HG03045 (cell line): ENCODE results near the gene OR4N2.
"Not testable (repeated sequence)": the region's sequence is repeated elsewhere in the genome, so short reads cannot be mapped to it uniquely, and the experiment has no call there.

ENCODE experiments used
- ATAC-seq: cut with Tn5 transposase; IDR thresholded peaks from one replicate; pipeline ENCODE4 v1.9.1; 2021; ENCODE audit warnings: mild to moderate bottlenecking, moderate library complexity; ENCODE audit not compliant: unreplicated experiment

OR4N2 gene

GRCh38 chr14:19828314-19828713, 24.7 kb downstream of the OR4N2 start:
- ATAC-seq, result no peak

GRCh38 chr14:19834203-19834848, 30.8 kb downstream of the OR4N2 start:
- ATAC-seq, result not testable (repeated sequence)

- no peak for ATAC-seq
Measured at GRCh38 chr14:19838433-19838832, 34.9 kb downstream of the OR4N2 start.

GRCh38 chr14:19851365-19851764, 47.8 kb downstream of the OR4N2 start:
- ATAC-seq, result no peak

- not testable (repeated sequence) for ATAC-seq
Measured at GRCh38 chr14:19866061-19866669, 62.6 kb downstream of the OR4N2 start.

GRCh38 chr14:19873178-19873577, 69.6 kb downstream of the OR4N2 start:
- no peak for ATAC-seq

GRCh38 chr14:19874842-19875241, 71.3 kb downstream of the OR4N2 start, which contains the start of gene OR4K2:
OR4K2 (plus strand) TSS chr14:19875142; CDS start chr14:19876268, 1,126 bp downstream.
- ATAC-seq, result no peak

GRCh38 chr14:19878029-19878642, 74.6 kb downstream of the OR4N2 start:
- ATAC-seq, result no peak
